ENCODE measurements around the gene TRPM8. TPM values are rescaled to one million over a fixed set of nuclear protein-coding genes. Genes with fewer than 3 reads are reported as not detected.

The TRPM8 gene
- 0.20 to 0.47 TPM (median 0.30 TPM) in 4 of 5 replicates, not detected in the other for total RNA-seq (2022; extraction: Qiagen RNA extraction)

DNA sequence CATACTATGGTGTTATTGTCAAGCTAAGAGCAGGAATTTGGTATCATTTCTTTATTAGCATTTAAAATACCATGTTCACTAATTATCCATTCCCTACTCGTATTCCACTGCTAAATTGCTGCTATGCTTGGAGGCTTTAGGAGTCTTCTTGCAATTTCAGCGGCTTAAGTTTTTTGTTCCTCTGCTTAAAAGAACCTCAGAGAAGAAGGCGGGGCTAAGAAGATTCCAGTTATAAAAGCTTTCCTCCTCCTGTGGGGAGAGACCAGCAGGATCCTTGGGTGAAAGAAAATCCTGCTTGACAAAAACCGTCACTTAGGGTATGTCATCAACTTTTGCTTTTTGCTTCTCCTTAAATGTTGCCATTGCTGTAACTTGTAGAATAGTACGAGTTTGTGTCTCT lies at the start of gene TRPM8:
Gene TRPM8 (plus strand): TSS at position 258 of the 400 bp plus-strand sequence. CDS start 9,165 bp downstream, outside the sequence.

DNA sequence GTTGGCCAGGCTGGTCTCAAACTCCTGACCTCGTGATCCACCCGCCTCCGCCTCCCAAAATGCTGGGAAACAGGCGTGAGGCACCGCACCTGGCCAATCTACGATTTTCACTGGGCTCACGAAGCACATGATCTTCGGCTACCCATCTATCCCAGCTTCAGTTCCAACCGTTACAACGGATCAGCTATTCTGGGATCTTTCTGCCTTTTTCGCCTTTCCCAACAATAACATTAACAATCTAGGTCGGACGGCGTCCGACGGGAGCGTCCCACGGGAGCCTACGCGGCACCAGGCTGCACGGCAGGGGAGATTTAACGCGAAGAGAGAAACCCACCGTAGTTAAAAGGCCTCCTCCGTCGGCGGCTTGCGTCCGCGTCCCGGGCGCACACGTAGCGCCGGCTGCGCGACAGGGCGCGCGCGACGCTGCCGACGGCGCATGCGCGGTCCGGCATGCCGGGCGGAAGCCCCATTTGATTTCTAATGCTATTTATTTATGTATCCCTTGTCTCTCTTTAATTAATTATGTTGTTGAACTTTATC lies 49.1 kb upstream of the TRPM8 start, which contains the start of gene MSL3B:
Gene MSL3B (minus strand): TSS at position 394 of the 540 bp plus-strand sequence.

DNA sequence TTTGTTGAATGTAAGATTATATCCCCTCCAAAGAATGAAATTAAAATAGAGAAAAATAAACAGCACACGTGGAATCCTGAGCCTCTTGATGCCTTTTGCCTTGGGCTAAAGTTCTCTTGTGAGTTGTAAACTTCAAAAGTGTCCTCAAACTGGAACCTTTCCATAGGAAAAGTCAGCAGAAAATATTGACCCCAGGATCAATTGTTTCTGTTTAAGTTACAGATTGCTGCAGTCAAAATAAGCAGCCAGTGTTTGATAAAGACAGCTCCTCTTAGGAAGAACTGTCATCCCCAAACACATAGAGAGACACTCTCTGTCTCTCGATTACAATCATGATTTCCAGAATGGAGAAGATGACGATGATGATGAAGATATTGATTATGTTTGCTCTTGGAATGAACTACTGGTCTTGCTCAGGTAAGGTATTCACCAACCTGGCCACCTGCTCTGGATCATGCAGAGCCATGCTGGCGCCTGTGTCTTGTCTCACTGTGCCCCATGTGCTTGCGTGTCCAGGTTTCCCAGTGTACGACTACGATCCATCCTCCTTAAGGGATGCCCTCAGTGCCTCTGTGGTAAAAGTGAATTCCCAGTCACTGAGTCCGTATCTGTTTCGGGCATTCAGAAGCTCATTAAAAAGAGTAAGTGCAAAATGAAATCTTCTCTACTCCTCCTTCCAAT lies 133.4 kb downstream of the TRPM8 start, which contains the start of gene SPP2:
Gene SPP2 (plus strand): TSS at position 248 of the 681 bp plus-strand sequence. CDS start 85 bp downstream, at position 333.

Other genes with a start within 250 kb of the TRPM8 start
- gene UGT1A9, start 245.5 kb upstream of the TRPM8 start, total RNA-seq (2022; extraction: Qiagen RNA extraction): 3.3 to 5.5 TPM (median 3.7 TPM) in 5 replicates
- 3.4 to 5.0 TPM (median 3.5 TPM) in 5 replicates for gene UGT1A7, start 235.5 kb upstream of the TRPM8 start, total RNA-seq (2022; extraction: Qiagen RNA extraction)
- gene UGT1A6, start 224.5 kb upstream of the TRPM8 start, total RNA-seq (2022; extraction: Qiagen RNA extraction): 0.72 to 1.1 TPM (median 0.89 TPM) in 5 replicates
- gene UGT1A5, start 204.5 kb upstream of the TRPM8 start, total RNA-seq (2022; extraction: Qiagen RNA extraction): 0.03 to 0.09 TPM (median 0.05 TPM) in 3 of 5 replicates, not detected in the others
- gene UGT1A4, start 198.6 kb upstream of the TRPM8 start, total RNA-seq (2022; extraction: Qiagen RNA extraction): 0.06 to 0.11 TPM (median 0.06 TPM) in 3 of 5 replicates, not detected in the others
- 0.05 to 0.09 TPM (median 0.07 TPM) in 4 of 5 replicates, not detected in the other for gene UGT1A3, start 188.3 kb upstream of the TRPM8 start, total RNA-seq (2022; extraction: Qiagen RNA extraction)
- gene UGT1A1, start 157.1 kb upstream of the TRPM8 start, total RNA-seq (2022; extraction: Qiagen RNA extraction): 0.51 to 0.86 TPM (median 0.73 TPM) in 5 replicates
- gene MROH2A, start 139.0 kb upstream of the TRPM8 start, total RNA-seq (2022; extraction: Qiagen RNA extraction): 0.11 to 0.23 TPM (median 0.18 TPM) in 4 of 5 replicates, not detected in the other
- gene HJURP, start 62.8 kb upstream of the TRPM8 start, total RNA-seq (2022; extraction: Qiagen RNA extraction): 48.3 to 54.8 TPM (median 50.4 TPM) in 5 replicates
- not detected in 5 replicates for gene SPP2, start 133.3 kb downstream of the TRPM8 start, total RNA-seq (2022; extraction: Qiagen RNA extraction)

All from A549 treated with AZD2906 at 1 μM for 4 hours (cell line).